HG03457 (cell line): Measurements from ENCODE around the gene POLDIP3.
"Not testable (repeated sequence)": the region's sequence is repeated elsewhere in the genome, so short reads cannot be mapped to it uniquely, and the experiment has no call there.

Experiments used
- ATAC-seq: cut with Tn5 transposase; IDR thresholded peaks from one replicate; pipeline ENCODE4 v1.9.1; 2021; ENCODE audit warnings: moderate number of reproducible peaks; ENCODE audit not compliant: unreplicated experiment

POLDIP3 gene

GRCh38 chr22:42587588-42588175 lies 27.0 kb downstream of the POLDIP3 start:
- no peak for ATAC-seq

GRCh38 chr22:42586381-42586780 lies 28.3 kb downstream of the POLDIP3 start:
- no peak for ATAC-seq

- ATAC-seq = no peak
Observed at GRCh38 chr22:42585096-42585495, 29.6 kb downstream of the POLDIP3 start.

- no peak for ATAC-seq
Observed at GRCh38 chr22:42584364-42584940, 30.2 kb downstream of the POLDIP3 start.

GRCh38 chr22:42582987-42583386 lies 31.7 kb downstream of the POLDIP3 start:
- ATAC-seq = no peak

GRCh38 chr22:42581762-42582716 lies 32.6 kb downstream of the POLDIP3 start:
- ATAC-seq = no peak

GRCh38 chr22:42581194-42581761 lies 33.4 kb downstream of the POLDIP3 start:
- ATAC-seq = not testable (repeated sequence)

- ATAC-seq = not testable (repeated sequence)
Observed at GRCh38 chr22:42580040-42580439, 34.6 kb downstream of the POLDIP3 start.

- no peak for ATAC-seq
Observed at GRCh38 chr22:42577623-42578240, 37.0 kb downstream of the POLDIP3 start.

GRCh38 chr22:42577141-42577540 lies 37.5 kb downstream of the POLDIP3 start:
- not testable (repeated sequence) for ATAC-seq

- ATAC-seq = not testable (repeated sequence)
Observed at GRCh38 chr22:42575996-42576574, 38.6 kb downstream of the POLDIP3 start.

GRCh38 chr22:42574468-42574867 lies 40.2 kb downstream of the POLDIP3 start:
- ATAC-seq = not testable (repeated sequence)

GRCh38 chr22:42574046-42574445 lies 40.6 kb downstream of the POLDIP3 start:
- not testable (repeated sequence) for ATAC-seq

- ATAC-seq = not testable (repeated sequence)
Observed at GRCh38 chr22:42571068-42571467, 43.6 kb downstream of the POLDIP3 start.

GRCh38 chr22:42570580-42570979 lies 44.1 kb downstream of the POLDIP3 start:
- ATAC-seq = not testable (repeated sequence)

- not testable (repeated sequence) for ATAC-seq
Observed at GRCh38 chr22:42567950-42568349, 46.7 kb downstream of the POLDIP3 start.

GRCh38 chr22:42565956-42566355 lies 48.7 kb downstream of the POLDIP3 start:
- no peak for ATAC-seq

GRCh38 chr22:42564699-42565098 lies 50.0 kb downstream of the POLDIP3 start:
- no peak for ATAC-seq

GRCh38 chr22:42563943-42564342 lies 50.7 kb downstream of the POLDIP3 start:
- ATAC-seq = not testable (repeated sequence)

- ATAC-seq = no peak
Observed at GRCh38 chr22:42562684-42563083, 52.0 kb downstream of the POLDIP3 start.
